NCI-H1930 (cell line): ENCODE measurements around the gene SUMF1.

ENCODE experiments used
- DNase-seq, 2 experiments: peaks; one replicate each; lab custom pipeline; 2025; lab: John Stamatoyannopoulos, UW

SUMF1 gene

DNA sequence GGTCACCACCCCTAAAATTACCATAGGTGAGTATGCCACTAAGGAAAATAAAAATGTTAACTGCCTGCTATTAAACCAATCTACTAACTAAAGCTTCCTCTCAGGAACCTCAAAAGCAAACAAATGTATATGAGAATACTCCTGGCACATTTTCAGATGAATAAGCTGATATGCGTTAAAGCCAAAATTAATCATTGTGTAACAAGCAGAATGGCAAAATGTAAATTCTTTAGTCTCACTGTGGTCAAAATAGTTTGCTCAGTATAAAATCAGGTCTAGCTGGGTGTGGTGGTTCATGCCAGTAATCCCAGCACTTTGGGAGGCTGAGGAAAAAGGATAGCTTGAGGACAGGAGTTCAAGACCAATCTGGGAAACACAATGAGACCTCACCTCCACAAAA lies 53.6 kb downstream of the SUMF1 start:
- DNase-seq, result no peak

DNA sequence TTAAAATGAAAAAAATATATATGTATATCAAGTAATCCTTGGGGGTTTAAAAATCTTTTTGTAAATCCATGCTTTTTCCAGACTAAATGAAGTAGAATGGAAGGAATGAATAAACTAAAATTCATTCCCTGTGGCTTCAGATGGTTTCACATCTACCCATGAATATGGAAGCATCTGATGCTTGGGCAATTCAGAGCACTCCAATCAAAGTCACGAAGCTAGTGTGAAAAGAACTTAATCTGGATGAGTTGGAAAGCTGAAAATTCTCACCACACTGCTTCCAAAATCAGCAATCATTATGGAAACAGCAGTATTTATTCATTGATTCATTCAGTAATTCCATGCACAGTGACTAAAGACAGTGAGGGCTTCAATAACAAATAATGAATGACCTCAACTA lies 55.2 kb downstream of the SUMF1 start:
- DNase-seq, result no peak

GRCh38 chr3:4411236-4411635 lies 55.8 kb downstream of the SUMF1 start:
- no peak for DNase-seq

DNA sequence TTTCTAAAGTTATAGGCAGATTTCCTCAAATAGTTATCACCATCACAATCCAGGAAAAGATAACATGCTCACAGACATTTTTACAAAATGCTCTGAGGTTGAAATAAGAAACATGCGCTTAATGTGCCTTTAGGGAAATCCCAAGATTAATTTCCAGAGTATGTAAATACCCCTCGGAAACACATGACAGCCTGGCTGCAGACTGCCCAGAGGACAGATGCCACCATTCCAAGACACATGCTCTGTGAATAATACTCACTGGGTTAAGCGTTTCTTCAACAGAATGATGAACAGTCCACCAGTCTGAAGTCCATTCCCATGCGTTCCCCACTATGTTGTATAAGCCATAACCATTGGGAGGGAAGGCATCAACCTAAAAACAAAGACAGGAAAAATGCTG lies 56.5 kb downstream of the SUMF1 start:
- no peak for DNase-seq

GRCh38 chr3:4409971-4410573 lies 57.0 kb downstream of the SUMF1 start:
- no peak for DNase-seq

- DNase-seq, result no peak
These were observed 57.7 kb downstream of the SUMF1 start for GRCh38 chr3:4409415-4409814.

GRCh38 chr3:4408958-4409357 lies 58.1 kb downstream of the SUMF1 start:
- DNase-seq, result no peak

GRCh38 chr3:4407941-4408340 lies 59.1 kb downstream of the SUMF1 start:
- DNase-seq, result no peak

DNA sequence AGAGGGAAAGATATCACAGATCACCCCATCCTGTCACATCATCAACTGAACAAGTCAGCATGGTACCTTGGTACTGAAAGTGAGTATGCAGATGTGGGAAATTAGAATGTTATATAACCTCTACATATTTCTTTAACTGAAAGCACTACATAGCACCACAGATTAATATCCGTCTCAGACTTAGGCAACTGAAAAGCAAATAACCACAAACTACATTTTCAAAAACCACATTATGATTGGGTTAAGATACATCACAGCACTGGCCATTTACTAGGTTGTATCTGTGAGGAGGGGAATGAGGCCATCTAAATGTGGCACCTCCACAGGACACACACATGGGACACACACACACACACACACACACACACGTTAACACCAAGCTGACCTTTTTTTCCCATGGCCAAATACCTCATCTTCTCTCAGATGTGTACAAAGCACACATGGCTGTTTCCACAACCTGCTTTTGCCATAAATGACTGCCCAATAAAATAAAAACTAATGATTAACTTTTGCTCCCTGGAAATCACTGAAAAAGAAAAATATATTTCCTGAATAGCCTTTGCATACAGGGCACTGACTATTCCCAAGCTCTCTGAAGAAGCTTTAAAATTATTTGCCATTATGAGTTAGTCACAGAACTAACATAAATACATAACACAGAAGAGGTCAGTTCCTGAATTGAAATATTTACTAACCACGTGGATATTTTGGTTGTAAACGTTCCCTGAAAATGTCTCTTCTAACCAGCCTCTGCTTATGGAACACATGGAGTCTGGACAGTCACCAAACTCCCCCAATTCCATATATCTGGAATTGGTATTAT lies 60.1 kb downstream of the SUMF1 start:
- DNase-seq, result no peak

- no peak for DNase-seq
These were observed 62.2 kb downstream of the SUMF1 start for GRCh38 chr3:4404881-4405280.

- no peak for DNase-seq
These were observed 65.6 kb downstream of the SUMF1 start for GRCh38 chr3:4401441-4401840.

GRCh38 chr3:4399476-4399875 lies 67.6 kb downstream of the SUMF1 start:
- DNase-seq, result no peak

DNA sequence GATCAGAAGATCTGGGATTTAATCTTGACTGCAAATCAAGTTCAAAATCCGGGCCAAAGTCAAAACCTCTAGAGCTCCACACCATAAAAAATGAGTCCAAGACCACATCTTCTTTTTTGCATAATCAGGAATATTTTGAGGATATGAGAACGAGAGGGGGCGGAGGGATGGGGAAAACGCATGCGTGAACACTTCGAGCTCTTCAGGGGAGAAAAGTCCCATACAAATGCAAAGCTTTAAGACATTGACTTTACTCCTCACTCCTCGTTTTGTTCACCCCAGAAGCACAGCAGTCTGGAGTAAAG lies 68.2 kb downstream of the SUMF1 start:
- no peak for DNase-seq

- no peak for DNase-seq
These were observed 68.7 kb downstream of the SUMF1 start for GRCh38 chr3:4398120-4398940.

DNA sequence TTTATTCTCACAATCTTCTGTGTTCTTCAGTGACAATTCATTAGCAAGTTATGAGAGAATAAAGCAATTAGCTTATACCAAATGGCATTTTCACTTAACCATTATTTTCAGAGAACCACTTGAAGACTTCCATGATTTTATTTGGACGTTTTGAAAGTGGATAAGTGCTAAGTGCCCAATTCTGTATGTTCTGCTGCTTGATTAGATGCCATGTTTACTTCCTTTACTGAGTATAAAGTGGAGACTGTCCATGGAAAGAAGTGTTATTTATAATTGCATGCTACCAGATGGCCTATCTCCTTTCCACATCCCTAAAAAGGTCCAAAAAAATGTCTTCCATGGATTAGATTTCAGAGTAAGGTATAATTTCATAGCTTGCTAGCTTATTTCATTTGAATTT lies 69.6 kb downstream of the SUMF1 start:
- no peak for DNase-seq

- no peak for DNase-seq
These were observed 70.5 kb downstream of the SUMF1 start for GRCh38 chr3:4396542-4396941.

DNA sequence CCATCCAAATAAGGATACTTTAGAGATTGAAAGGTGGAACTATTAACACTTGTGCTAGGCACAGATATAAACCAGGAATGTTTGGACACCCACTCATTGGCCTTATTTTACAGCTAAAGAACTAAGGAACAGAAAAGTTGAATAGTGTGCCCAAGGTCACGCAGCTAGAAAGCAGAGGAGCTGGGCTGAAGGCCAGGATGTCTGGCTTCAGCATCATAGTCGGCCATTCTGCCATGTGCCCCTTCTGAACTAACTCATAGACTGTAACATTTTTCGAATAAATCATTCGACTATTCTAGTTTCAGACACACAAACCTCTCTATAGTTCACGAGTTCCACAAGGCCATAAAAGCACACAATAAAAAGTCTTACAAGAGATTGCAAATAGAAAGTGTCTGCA lies 71.1 kb downstream of the SUMF1 start:
- no peak for DNase-seq

DNA sequence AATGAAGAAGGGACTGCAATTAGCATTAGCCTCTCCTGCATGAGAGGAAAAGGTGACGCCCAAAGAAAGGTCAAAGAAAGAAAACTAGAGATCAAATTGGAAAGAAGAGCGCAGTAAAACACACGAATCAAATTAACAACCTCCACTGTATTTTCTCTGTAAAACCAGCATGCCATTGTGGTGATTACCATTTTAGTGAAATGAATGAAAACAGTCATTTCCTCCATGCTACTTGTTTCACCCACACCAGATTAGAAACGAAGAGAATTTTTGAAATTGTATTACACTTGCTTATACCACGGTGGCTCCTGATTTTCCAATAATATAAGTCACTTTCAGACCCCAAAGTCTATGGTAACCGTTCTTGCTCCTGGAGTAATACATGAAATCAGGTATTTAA lies 71.6 kb downstream of the SUMF1 start:
- no peak for DNase-seq

DNA sequence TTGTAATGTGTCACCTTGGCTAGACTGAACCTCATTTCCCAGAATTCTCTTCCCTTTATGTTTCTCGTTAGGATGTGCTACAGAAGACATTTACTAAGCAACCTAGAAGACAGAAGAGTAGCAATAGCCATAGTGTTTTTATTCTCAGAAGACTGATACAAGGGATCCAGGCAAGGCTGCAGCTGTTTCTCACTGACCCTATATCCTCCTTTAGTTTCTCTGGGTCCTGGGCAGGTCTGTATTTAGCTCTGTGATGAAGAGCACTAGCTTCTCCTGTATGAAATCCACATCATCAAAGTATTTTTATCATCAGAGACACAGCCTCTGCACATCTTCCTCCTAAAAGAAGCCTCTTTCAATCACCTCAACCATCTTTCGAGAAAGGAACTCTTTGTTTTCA lies 72.5 kb downstream of the SUMF1 start:
- no peak for DNase-seq

DNA sequence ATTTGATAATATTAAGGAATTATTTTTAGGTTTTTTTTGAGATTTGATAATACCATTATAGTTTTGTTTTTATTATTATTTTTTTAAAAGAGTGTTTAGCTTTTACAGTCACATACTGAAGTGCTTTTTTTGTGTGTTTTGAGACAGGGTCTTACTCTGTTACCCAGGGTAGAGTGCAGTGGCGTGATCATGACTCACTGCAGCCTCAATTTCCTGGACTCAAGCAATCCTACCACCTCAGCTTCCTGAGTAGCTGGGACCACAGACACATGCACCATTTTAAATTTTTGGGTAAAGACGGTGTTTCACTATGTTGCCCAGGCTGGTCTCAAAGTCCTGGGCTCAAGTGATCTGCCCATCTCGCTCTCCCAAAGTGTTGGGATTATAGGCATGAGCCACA lies 73.0 kb downstream of the SUMF1 start:
- no peak for DNase-seq

DNA sequence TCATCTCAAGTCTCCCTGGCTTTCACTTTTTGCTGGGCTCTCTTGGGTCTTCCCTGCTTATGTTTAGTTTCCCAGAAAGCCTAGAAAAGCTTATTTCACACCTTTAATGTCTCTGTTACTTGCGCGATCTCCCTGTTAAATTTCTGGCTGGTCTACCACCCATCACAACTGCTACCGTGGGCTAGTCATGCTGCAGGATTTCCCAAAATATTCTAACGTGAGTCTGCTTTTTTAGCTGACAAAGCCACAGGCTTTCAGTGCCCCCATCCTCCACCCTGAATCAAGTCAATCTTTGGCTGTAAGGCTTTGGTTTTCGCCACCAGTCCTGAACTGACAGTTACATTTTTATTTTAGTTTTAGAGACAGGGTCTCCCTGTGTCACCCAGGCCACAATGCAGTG lies 74.1 kb downstream of the SUMF1 start:
- no peak for DNase-seq

DNA sequence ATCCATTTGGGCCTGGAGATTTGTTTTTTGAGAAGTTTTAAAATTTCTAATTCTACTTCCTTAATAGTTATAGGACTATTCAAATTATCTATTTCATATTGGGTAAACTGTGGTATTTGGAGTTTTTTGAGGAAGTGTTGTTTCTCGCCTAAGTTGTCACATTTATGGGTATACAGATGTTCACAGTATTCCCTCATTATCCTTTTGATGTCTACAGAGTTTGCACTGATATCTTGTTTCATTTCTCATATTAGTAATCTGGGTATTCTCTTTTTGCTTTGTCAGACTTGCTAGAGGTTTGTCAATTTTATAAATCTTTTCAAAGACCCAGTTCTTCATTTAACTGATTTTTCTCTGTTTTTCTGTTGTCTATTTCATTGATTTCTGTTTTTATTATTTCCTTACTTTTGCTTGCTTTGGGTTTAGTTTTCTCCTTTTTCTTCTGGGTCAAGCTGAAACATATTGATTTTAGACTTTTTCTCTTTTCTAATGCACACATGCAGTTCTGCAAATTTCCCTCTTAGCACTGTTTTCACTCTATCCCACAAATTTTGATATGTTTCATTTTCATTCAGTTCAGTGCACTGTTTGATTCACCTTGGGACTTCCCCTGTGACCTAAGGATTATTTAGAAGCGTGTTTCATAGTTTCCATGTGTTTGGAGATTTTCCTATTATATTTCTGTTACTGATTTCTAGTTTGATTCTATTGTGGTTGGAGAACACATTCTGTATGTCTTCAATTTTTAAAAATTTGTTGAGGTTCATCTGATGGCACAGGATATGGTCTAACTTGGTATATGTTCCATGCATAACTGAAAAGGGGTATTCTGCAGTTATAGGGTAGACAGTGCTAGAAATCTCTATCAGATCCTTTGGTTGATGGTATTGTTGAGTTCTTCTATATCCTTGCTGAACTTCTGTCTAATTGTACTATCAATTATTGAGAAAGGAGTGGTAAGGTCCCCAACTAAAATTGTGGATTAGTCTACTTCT lies 79.6 kb downstream of the SUMF1 start:
- no peak for DNase-seq
